K562 (cell line): ENCODE data around the gene PALLD. TPM values are rescaled to one million over a fixed set of nuclear protein-coding genes. Genes with fewer than 3 reads are reported as not detected.

Experiments
- ATAC-seq: fragments of 200-7000 bp; cut with Tn5 transposase; 3 replicates; pipeline ENCODE4 v1.9.1; 2020; ENCODE audit warnings: moderate library complexity
- BruUV-seq: library from RNA; stranded (reverse); fragments of 400-500 nt; replicated peaks from 2 replicates; lab custom pipeline; 2021; lab: Mats Ljungman, UMichigan
- CTCF ChIA-PET: fragments of 300-600 bp; formaldehyde crosslinking; extraction: SDS; loops from one replicate; lab custom pipeline; 2021; ENCODE audit warnings: low intra/inter-chr PET ratio; lab: Yijun Ruan, JAX
- POLR2A ChIA-PET: fragments of 300-600, 350-650 bp; sonication (Branson Sonifier 250); formaldehyde crosslinking; extraction: SDS; loops from one replicate; lab custom pipeline; 2021; ENCODE audit warnings: antibody characterized with exemption, inconsistent platforms; lab: Yijun Ruan, JAX
- DNase-seq, 4 experiments: peaks; one replicate each; pipeline versions ENCODE4 v3.0.0 to v3.0.0-alpha.2; 2011 to 2018; ENCODE audit warnings: low spot score in 3 of 4, mixed read lengths in 3 of 4; ENCODE audit errors: extremely low read depth in 1 of 4
- FAIRE-seq: peaks from 2 replicates; lab custom pipeline; 2011; peaks lifted over from hg19 to GRCh38; lab: Jason Lieb, UNC
- H2AFZ ChIP-seq: 2 replicates; pipeline ENCODE4 v1.6.0; 2011; ENCODE audit warnings: low read depth, low read length, control low read depth, inconsistent platforms
- H3K27ac ChIP-seq: fragments of 200-600 bp; 3 replicates; pipeline ENCODE4 v1.8.0; 2011; ENCODE audit warnings: low read depth, mild to moderate bottlenecking, control low read depth, inconsistent platforms, low read length, moderate library complexity, mixed read lengths; ENCODE audit errors: extremely low read depth
- H3K27me3 ChIP-seq, 2 experiments: fragments of 300-600 bp in 1 of 2; 2 replicates in 1 of 2; 3 replicates in 1 of 2; pipeline versions ENCODE4 v1.6.0 to v1.8.0; 2011; ENCODE audit warnings: inconsistent platforms in 2 of 2, low read length in 2 of 2, mild to moderate bottlenecking in 1 of 2, mixed read lengths in 1 of 2, moderate library complexity in 1 of 2; ENCODE audit not compliant: control insufficient read depth in 2 of 2, insufficient read depth in 2 of 2
- H3K36me3 ChIP-seq: fragments of 300-600 bp; 3 replicates; pipeline ENCODE4 v1.8.0; 2011; ENCODE audit warnings: mild to moderate bottlenecking, low read length, inconsistent platforms; ENCODE audit not compliant: control insufficient read depth, insufficient read depth
- H3K4me1 ChIP-seq, 2 experiments: fragments of 200-600 bp in 1 of 2; replicated peaks in 1 of 2; 2 replicates in 1 of 2; 3 replicates in 1 of 2; pipeline versions ENCODE4 v1.5.1 to v1.8.0; 2011; ENCODE audit warnings: inconsistent platforms in 2 of 2, low read length in 2 of 2, mild to moderate bottlenecking in 1 of 2, mixed read lengths in 1 of 2, moderate library complexity in 1 of 2; ENCODE audit not compliant: control insufficient read depth in 2 of 2, insufficient read depth in 2 of 2
- H3K4me2 ChIP-seq: 2 replicates; pipeline ENCODE4 v1.6.1; 2011; ENCODE audit warnings: low read length, control low read depth, inconsistent platforms, mixed read lengths; ENCODE audit not compliant: insufficient read depth
- H3K4me3 ChIP-seq: fragments of 200-600 bp; sonication (generic), shearing (Covaris generic); 2 replicates; pipeline ENCODE4 v1.5.1; 2016; ENCODE audit warnings: control low read depth, inconsistent platforms
- H3K79me2 ChIP-seq: fragments of 200-600 bp; 3 replicates; pipeline ENCODE4 v1.8.0; 2011; ENCODE audit warnings: low read length, inconsistent platforms; ENCODE audit not compliant: control insufficient read depth, insufficient read depth
- H3K9ac ChIP-seq, 2 experiments: 2 replicates each; pipeline versions ENCODE4 v1.6.0 to v1.6.1; 2011; ENCODE audit warnings: low read depth in 2 of 2, low read length in 2 of 2, control low read depth in 1 of 2, inconsistent platforms in 1 of 2, mild to moderate bottlenecking in 1 of 2, mixed read lengths in 1 of 2; ENCODE audit not compliant: insufficient read depth in 1 of 2
- H3K9me1 ChIP-seq: one replicate; pipeline ENCODE4 v1.6.0; 2011; ENCODE audit warnings: inconsistent platforms, mild to moderate bottlenecking, low read length, moderate library complexity; ENCODE audit not compliant: control insufficient read depth, insufficient read depth
- H3K9me3 ChIP-seq: replicated peaks from 2 replicates; pipeline ENCODE4 v1.5.1; 2011; ENCODE audit warnings: low read depth, low read length, inconsistent platforms; ENCODE audit not compliant: control insufficient read depth, insufficient read depth
- H4K20me1 ChIP-seq: replicated peaks from 2 replicates; pipeline ENCODE4 v1.6.1; 2011; ENCODE audit warnings: low read length, inconsistent platforms, mixed read lengths; ENCODE audit not compliant: control insufficient read depth, insufficient read depth
- CHD7 ChIP-seq: fragments of 200-600 bp; sonication (generic); IDR thresholded peaks from one replicate; pipeline ENCODE4 v1.6.1; 2012; ENCODE audit warnings: mild to moderate bottlenecking, low read depth, low read length, inconsistent platforms
- DLX4 ChIP-seq: fragments of 250-450 bp; sonication (Bioruptor Pico); IDR thresholded peaks from 2 replicates; pipeline ENCODE4 v1.6.1; 2021; ENCODE audit warnings: mild to moderate bottlenecking
- ID3 ChIP-seq, 2 experiments: fragments of 250-450 bp in 1 of 2; fragments of 450-650 bp in 1 of 2; sonication (Bioruptor Pico) in 1 of 2; IDR thresholded peaks; 2 replicates each; pipeline versions ENCODE4 v1.6.1 to v1.8.0; 2016 to 2021; ENCODE audit warnings: mild to moderate bottlenecking in 2 of 2, moderate library complexity in 2 of 2, missing compliant biosample characterization in 1 of 2, missing genetic modification characterization in 1 of 2
- KAT8 ChIP-seq: fragments of 450-650 bp; IDR thresholded peaks from 2 replicates; pipeline ENCODE4 v1.6.1; 2016; ENCODE audit warnings: low read depth, mild to moderate bottlenecking
- PRPF4 ChIP-seq: fragments of 200-400 bp; formaldehyde crosslinking; IDR thresholded peaks from one replicate; pipeline ENCODE4 v1.6.1; 2017; ENCODE audit warnings: low read length, low read depth, mild to moderate bottlenecking; ENCODE audit not compliant: insufficient read depth, poor library complexity, severe bottlenecking
- PYGO2 ChIP-seq: fragments of 450-650 bp; IDR thresholded peaks from 2 replicates; pipeline ENCODE4 v1.6.1; 2016; ENCODE audit warnings: mild to moderate bottlenecking, missing genetic modification characterization, moderate library complexity, missing compliant biosample characterization
- ZEB2 ChIP-seq: fragments of 450-650 bp; IDR thresholded peaks from 2 replicates; pipeline ENCODE4 v1.6.1; 2016
- ZKSCAN1 ChIP-seq: fragments of 150-350 bp; IDR thresholded peaks from 2 replicates; pipeline ENCODE4 v1.6.1; 2016; ENCODE audit warnings: low read depth, low read length
- ZKSCAN3 ChIP-seq: fragments of 250-450 bp; sonication (Bioruptor Pico); IDR thresholded peaks from 2 replicates; pipeline ENCODE4 v1.4.0; 2020
- ZNF507 ChIP-seq: conservative IDR thresholded peaks from 2 replicates; pipeline ENCODE4 v1.6.1; 2017; ENCODE audit warnings: missing genetic modification characterization, missing compliant biosample characterization
- ZSCAN29 ChIP-seq: fragments of 450-650 bp; IDR thresholded peaks from 2 replicates; pipeline ENCODE4 v1.6.1; 2017
- ZZZ3 ChIP-seq: fragments of 450-650 bp; IDR thresholded peaks from 2 replicates; pipeline ENCODE4 v1.6.1; 2016; ENCODE audit warnings: antibody characterized with exemption, mild to moderate bottlenecking, moderate library complexity
- WGBS: fragments of 100-300 bp; shearing (Covaris generic); methylation state at CpG from one replicate; pipeline ENCODE4 v1.1.6; 2016; ENCODE audit warnings: low coverage, mixed read lengths; ENCODE audit not compliant: insufficient coverage; ENCODE audit errors: missing lambda C conversion rate; 5-methylcytosine and 5-hydroxymethylcytosine counted together
- in situ Hi-C: fragments of 300-500 bp; cut with MboI; formaldehyde crosslinking; loops from 4 replicates; pipeline ENCODE4 v1.15.0; 2018; ENCODE audit warnings: inconsistent platforms, mixed read lengths
- intact Hi-C: fragments of 100-400 bp; cut with micrococcal nuclease; formaldehyde crosslinking; loops from 2 replicates; pipeline ENCODE4 v1.14.2; 2022
- polyA plus RNA-seq, 8 experiments: library from polyadenylated mRNA; depleted of rRNA in 4 of 8; stranded (reverse) in 5 of 8; unstranded in 3 of 8; fragments of >200 nt; fragmentation: Nextera tagmentation in 2 of 8; fragmentation: Illumina TruSeq in 1 of 8; extraction: Ambion mirVana in 2 of 8; extraction: Trizol in 1 of 8; gene quantifications; 2 replicates each; pipeline versions ENCODE4 v1.2.1 to v1.2.3, GENCODE V29; 2011 to 2014; ENCODE audit warnings: inconsistent platforms in 1 of 8, missing spikeins in 1 of 8
- total RNA-seq, 7 experiments: library from RNA; depleted of rRNA in 6 of 7; stranded (reverse); fragments of >200 nt in 6 of 7; fragmentation: Illumina TruSeq in 2 of 7; extraction: Trizol in 2 of 7; gene quantifications; 2 replicates each; pipeline versions ENCODE4 v1.2.1 to v1.2.3, GENCODE V29; 2011 to 2021; ENCODE audit warnings: low replicate concordance in 1 of 7

PALLD gene
- total and polyA plus RNA-seq, 9 of the 15 experiments (the other 6 are each of a cell fraction or from before 2014, with no cell fraction given) = 0.01 to 0.35 (median 0.06) TPM; not detected in 3

- no peaks in the 10 kb centered on the region for H3K9me1 ChIP-seq
- no peaks in the 10 kb centered on the region for H4K20me1 ChIP-seq
- no peaks in the 10 kb centered on the region for H3K9me3 ChIP-seq
- no peak overlapping the region for H3K4me2 ChIP-seq
- H2AFZ ChIP-seq = no peak overlapping the region
- in situ Hi-C loops = no loop called here
- intact Hi-C loops = no loop called here
- no peaks in the 10 kb centered on the region for H3K4me1 ChIP-seq
- no peak for DNase-seq
- no peak overlapping the region for H3K9ac ChIP-seq
- no peak for FAIRE-seq
- no TSS peak for BruUV-seq
- no peaks in the 10 kb centered on the region for H3K36me3 ChIP-seq
- CTCF ChIA-PET = no interaction called here
- H3K4me3 ChIP-seq = no peak overlapping the region
- ATAC-seq = no peak
- no peak overlapping the region for H3K27ac ChIP-seq
- under 1% methylated on average over 9 of the region's 9 CpGs for WGBS
- no peaks in the 10 kb centered on the region for H3K79me2 ChIP-seq
- POLR2A ChIA-PET = no interaction called here
- no peaks in the 10 kb centered on the region for H3K27me3 ChIP-seq
- TF ChIP-seq ZKSCAN1 = no peak
- TF ChIP-seq ZZZ3 = no peak
- TF ChIP-seq ZKSCAN3 (CRISPR knock-in tag) = no peak
- TF ChIP-seq KAT8 = no peak
- no peak for TF ChIP-seq ZNF507 (tag)
- no peak for TF ChIP-seq DLX4 (CRISPR knock-in tag)
- no peak for TF ChIP-seq PYGO2 (tag)
- TF ChIP-seq CHD7 = no peak
- TF ChIP-seq ID3 (CRISPR knock-in tag; IDR thresholded peaks at IDR 0.05) = no peak
- no peak for TF ChIP-seq ID3 (tag; IDR thresholded peaks at IDR 0.05)
- TF ChIP-seq PRPF4 = no peak
- TF ChIP-seq ZSCAN29 = no peak
- TF ChIP-seq ZEB2 = no peak
Observed at GRCh38 chr4:168569931-168570276, 73.1 kb downstream of the PALLD start.
